Hepatocyte (in vitro differentiated cells): ENCODE measurements around the gene SNAPC3. TPM values are rescaled to one million over a fixed set of nuclear protein-coding genes. Genes with fewer than 3 reads are reported as not detected.

Experiments used
- DNase-seq: peaks from one replicate; pipeline ENCODE4 v3.0.0-alpha.2; 2016; ENCODE audit warnings: low spot score
- H2AFZ ChIP-seq: fragments of 200-600 bp; sonication (generic); 2 replicates; pipeline ENCODE4 v1.6.0; 2016; ENCODE audit warnings: antibody characterized with exemption, mild to moderate bottlenecking
- H3K27ac ChIP-seq: fragments of 200-600 bp; sonication (generic); 2 replicates; pipeline ENCODE4 v1.5.1; 2016; ENCODE audit warnings: mild to moderate bottlenecking
- H3K27me3 ChIP-seq: fragments of 200-600 bp; sonication (generic); 2 replicates; pipeline ENCODE4 v1.6.1; 2016
- H3K36me3 ChIP-seq: fragments of 200-600 bp; sonication (generic); replicated peaks from 2 replicates; pipeline ENCODE4 v1.5.1; 2016; ENCODE audit warnings: low read depth; ENCODE audit not compliant: insufficient read depth
- H3K4me1 ChIP-seq: fragments of 200-600 bp; sonication (generic); 2 replicates; pipeline ENCODE4 v1.5.1; 2016; ENCODE audit warnings: mild to moderate bottlenecking, moderate library complexity; ENCODE audit not compliant: insufficient read depth
- H3K4me2 ChIP-seq: fragments of 200-600 bp; sonication (generic); 2 replicates; pipeline ENCODE4 v1.6.0; 2016
- H3K4me3 ChIP-seq: fragments of 200-600 bp; sonication (generic); 2 replicates; pipeline ENCODE4 v1.5.1; 2016; ENCODE audit warnings: mild to moderate bottlenecking
- H3K79me2 ChIP-seq: fragments of 200-600 bp; sonication (generic); 2 replicates; pipeline ENCODE4 v1.6.0; 2017; ENCODE audit warnings: mild to moderate bottlenecking
- H3K9me2 ChIP-seq: fragments of 200-600 bp; sonication (generic); replicated peaks from 2 replicates; pipeline ENCODE4 v1.6.0; 2017; ENCODE audit warnings: mild to moderate bottlenecking; ENCODE audit not compliant: insufficient read depth
- H3K9me3 ChIP-seq: fragments of 200-600 bp; sonication (generic); 2 replicates; pipeline ENCODE4 v1.5.1; 2016; ENCODE audit warnings: low read depth, mild to moderate bottlenecking
- H4K20me1 ChIP-seq: fragments of 200-600 bp; sonication (generic); 2 replicates; pipeline ENCODE4 v1.6.0; 2016; ENCODE audit warnings: mild to moderate bottlenecking; ENCODE audit not compliant: insufficient read depth, poor library complexity, severe bottlenecking
- CTCF ChIP-seq: fragments of 200-600 bp; sonication (generic); IDR thresholded peaks from 2 replicates; pipeline ENCODE4 v1.5.1; 2016; ENCODE audit warnings: antibody characterized with exemption, mild to moderate bottlenecking; ENCODE audit not compliant: poor library complexity
- EZH2 ChIP-seq: fragments of 200-600 bp; sonication (generic); IDR thresholded peaks from 2 replicates; pipeline ENCODE4 v1.6.1; 2016; ENCODE audit warnings: antibody characterized with exemption, mild to moderate bottlenecking, borderline replicate concordance
- EZH2phosphoT487 ChIP-seq: fragments of 200-600 bp; sonication (generic); IDR thresholded peaks from one replicate; pipeline ENCODE4 v1.6.1; 2018; ENCODE audit warnings: antibody characterized with exemption, mild to moderate bottlenecking, low read depth, moderate library complexity; ENCODE audit not compliant: unreplicated experiment, severe bottlenecking
- whole genome bisulfite sequencing: methylation state at CpG from one replicate; pipeline ENCODE4 v1.1.6; 2016; ENCODE audit warnings: low lambda C conversion rate; ENCODE audit errors: missing lambda C conversion rate; 5-methylcytosine and 5-hydroxymethylcytosine counted together
- polyA plus RNA-seq: library from polyadenylated mRNA; unstranded; fragments of >200 nt; fragmentation: Nextera tagmentation; extraction: Ambion mirVana; gene quantifications from 2 replicates; pipeline ENCODE4 v1.2.1, GENCODE V29; 2016
- total RNA-seq: library from RNA; depleted of rRNA; stranded (reverse); fragments of >200 nt; gene quantifications from 2 replicates; pipeline ENCODE4 v1.2.3, GENCODE V29; 2014

The SNAPC3 gene
- total and polyA plus RNA-seq, 2 experiments from 2014 or later: 21.2 to 34.1 TPM

GRCh38 chr9:15420796-15421195 lies 1.9 kb upstream of the SNAPC3 start:
- Histone ChIP-seq H2AFZ (no peak overlapping the region), H3K9me2 (no peaks in the 10 kb centered on the region), H3K36me3 (no peaks in the 10 kb centered on the region), H3K27ac (no peak overlapping the region), H3K27me3 (no peaks in the 10 kb centered on the region), H3K79me2 (peaks cover 31% of the 10 kb centered on the region), H4K20me1 (no peaks in the 10 kb centered on the region), H3K4me1 (peaks cover 3% of the 10 kb centered on the region), H3K4me2 (no peak overlapping the region), H3K9me3 (no peaks in the 10 kb centered on the region), H3K4me3 (no peak overlapping the region)
- no peak for DNase-seq
- 56% methylated on average over 5 of the region's 5 CpGs for WGBS
- TF ChIP-seq EZH2 (no peak), EZH2phosphoT487 (no peak), CTCF (no peak)

- DNase-seq: no peak
- no peaks in the 10 kb centered on the region for H3K27me3 ChIP-seq
Observed at GRCh38 chr9:15421532-15421931, 1.1 kb upstream of the SNAPC3 start.

GRCh38 chr9:15421990-15422371 lies 695 bp upstream of the SNAPC3 start:
- Histone ChIP-seq H2AFZ (peak overlapping the region; percentile 79), H3K9me3 (no peaks in the 10 kb centered on the region), H3K27ac (peak overlapping the region; percentile 93), H3K4me2 (peak overlapping the region; percentile 80), H4K20me1 (no peaks in the 10 kb centered on the region), H3K79me2 (peaks cover 43% of the 10 kb centered on the region), H3K27me3 (no peaks in the 10 kb centered on the region), H3K9me2 (no peaks in the 10 kb centered on the region), H3K4me1 (peaks cover 3% of the 10 kb centered on the region), H3K36me3 (no peaks in the 10 kb centered on the region), H3K4me3 (peak overlapping the region; percentile 32)
- no peak for DNase-seq
- TF ChIP-seq EZH2: no peak
- no peak for TF ChIP-seq CTCF
- TF ChIP-seq EZH2phosphoT487: no peak
- WGBS: 62% methylated on average over 9 of the region's 9 CpGs

More at GRCh38 chr9:15421532-15421931, 1.1 kb upstream of the SNAPC3 start:
- Histone ChIP-seq H3K9me2 (no peaks in the 10 kb centered on the region), H3K9me3 (no peaks in the 10 kb centered on the region), H2AFZ (peak overlapping the region; percentile 79), H3K4me1 (peaks cover 3% of the 10 kb centered on the region), H3K4me2 (peak overlapping the region; percentile 80), H3K36me3 (no peaks in the 10 kb centered on the region), H3K27ac (peak overlapping the region; percentile 93), H4K20me1 (no peaks in the 10 kb centered on the region), H3K4me3 (no peak overlapping the region), H3K79me2 (peaks cover 38% of the 10 kb centered on the region)
- no peak for TF ChIP-seq EZH2
- TF ChIP-seq CTCF: no peak
- TF ChIP-seq EZH2phosphoT487: no peak
- WGBS: 86% methylated on average over 6 of the region's 6 CpGs
